Nucleus accumbens (tissue), 56 donors: Measurements from ENCODE around the gene IVNS1ABP.
"Not testable (repeated sequence)": the region's sequence is repeated elsewhere in the genome, so short reads cannot be mapped to it uniquely, and the experiment has no call there.

Source experiments
- DNase-seq, 56 donors: peaks; one replicate each; lab custom pipeline; 2025; lab: John Stamatoyannopoulos, UW

IVNS1ABP gene

GRCh38 chr1:185337246-185337645 is 20.2 kb upstream of the IVNS1ABP start:
- DNase-seq: no peak

- DNase-seq: no peak
These were observed 17.1 kb upstream of the IVNS1ABP start for GRCh38 chr1:185334182-185334581.

DNA sequence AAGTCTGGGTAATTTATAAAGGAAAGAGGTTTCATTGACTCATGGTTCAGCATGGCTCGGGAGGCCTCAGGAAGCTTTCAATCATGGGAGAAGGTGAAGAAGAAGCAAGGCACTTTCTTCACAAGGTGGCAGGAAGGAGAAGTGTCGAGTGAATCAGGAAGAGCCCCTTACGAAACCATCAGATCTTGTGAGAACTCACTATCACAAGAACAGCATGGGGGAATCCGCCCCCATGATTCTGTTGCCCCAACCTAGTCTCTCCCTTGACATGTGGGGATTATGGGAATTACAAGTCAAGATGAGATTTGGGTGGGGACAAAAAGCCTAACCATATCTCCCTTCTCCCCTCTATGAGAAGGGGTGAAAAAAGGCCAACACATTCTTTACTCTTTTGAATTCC is 11.2 kb upstream of the IVNS1ABP start:
- DNase-seq: no peak

GRCh38 chr1:185325413-185325812 is 8.4 kb upstream of the IVNS1ABP start:
- no peak for DNase-seq

DNA sequence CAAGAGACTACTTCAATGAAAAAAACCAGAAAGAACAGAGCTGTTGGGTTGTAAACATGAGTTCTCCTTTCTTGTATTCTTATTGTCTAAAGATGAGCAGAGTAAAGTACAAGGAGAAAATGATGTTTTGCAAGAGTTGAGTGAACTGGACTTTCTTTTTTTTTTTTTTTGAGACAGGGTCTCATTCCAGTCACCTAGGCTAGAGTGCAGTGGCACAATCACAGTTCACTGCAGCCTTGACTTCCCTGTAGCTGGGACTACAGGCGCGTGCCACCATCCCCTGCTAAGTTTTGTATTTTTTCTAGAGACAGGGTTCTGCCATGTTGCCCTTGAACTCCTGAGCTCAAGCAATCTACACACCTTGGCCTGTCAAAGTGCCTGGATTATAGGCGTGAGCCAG is 7.1 kb upstream of the IVNS1ABP start:
- no peak for DNase-seq

- DNase-seq: no peak
These were observed 5.6 kb upstream of the IVNS1ABP start for GRCh38 chr1:185322636-185323035.

GRCh38 chr1:185321653-185322221 is 4.7 kb upstream of the IVNS1ABP start:
- DNase-seq: not testable (repeated sequence)

DNA sequence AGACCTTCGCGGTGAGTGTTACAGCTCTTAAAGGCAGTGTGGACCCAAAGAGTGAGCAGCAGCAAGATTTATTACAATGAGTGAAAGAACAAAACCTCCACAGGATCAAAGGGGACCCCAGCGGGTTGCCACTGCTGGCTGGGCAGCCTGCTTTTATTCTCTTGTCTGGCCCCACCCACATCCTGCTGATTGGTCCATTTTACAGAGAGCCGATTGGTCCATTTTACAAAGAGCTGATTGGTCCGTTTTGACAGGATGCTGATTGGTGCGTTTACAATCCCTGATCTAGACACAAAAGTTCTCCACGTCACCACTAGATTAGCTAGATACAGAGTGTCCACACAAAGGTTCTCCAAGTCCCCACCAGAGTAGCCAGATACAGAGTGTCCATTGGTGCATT is 4.1 kb upstream of the IVNS1ABP start:
- not testable (repeated sequence) for DNase-seq

DNA sequence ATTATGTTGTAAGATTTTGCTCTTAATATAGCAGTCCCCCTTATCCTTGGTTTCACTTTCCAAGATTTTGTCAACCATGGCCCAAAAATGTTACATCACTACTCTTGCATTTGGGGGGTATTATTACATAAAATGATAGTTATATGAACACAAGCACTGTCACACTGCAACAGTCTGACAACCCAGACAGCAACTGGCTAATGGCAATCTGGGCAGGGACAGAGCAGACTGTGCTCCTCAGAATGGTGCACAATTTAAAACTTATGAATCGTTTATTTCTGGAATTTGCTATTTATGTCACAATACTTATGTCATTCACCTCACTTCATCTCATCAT is 2.1 kb upstream of the IVNS1ABP start:
- peak in 1 of 56 donors; percentile 2 for DNase-seq

DNA sequence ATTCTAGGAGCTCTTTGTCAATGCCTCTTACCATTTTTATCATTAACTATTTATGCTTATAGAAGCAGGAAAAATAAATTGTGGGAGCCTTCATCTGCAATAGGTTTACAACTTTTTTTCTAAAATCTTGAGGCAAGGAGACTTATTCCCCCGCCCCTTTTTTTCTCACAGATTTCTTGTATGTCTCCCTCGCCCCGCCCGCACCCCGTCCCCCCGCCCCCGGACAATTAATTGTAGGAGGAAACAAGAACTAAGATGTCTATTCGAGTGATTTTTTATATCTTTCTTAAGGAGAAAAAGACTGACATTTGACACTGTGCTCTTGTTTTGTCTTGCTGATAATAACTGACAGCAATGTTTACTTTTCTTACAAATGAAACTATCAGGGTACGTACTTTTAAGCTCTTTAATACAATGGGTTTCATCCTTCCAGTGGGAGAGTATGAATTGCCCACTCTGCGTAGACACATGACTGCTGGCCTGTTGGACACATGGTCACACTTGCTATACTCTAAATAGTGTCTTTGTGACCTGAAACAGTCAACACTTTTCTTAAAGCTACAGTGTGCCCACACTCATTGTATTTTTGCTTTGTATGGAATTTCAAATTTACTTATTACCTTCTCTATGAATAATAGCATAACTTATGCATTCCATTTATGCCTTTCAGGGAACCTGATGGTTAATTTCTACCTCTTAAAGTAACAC is 1.5 kb upstream of the IVNS1ABP start:
- DNase-seq: peak in 4 of 56 donors; percentile 2 to 4 (median 4)

GRCh38 chr1:185317886-185318310 is 855 bp upstream of the IVNS1ABP start:
- DNase-seq: peak in 15 of 56 donors; percentile 18 to 64 (median 40)

DNA sequence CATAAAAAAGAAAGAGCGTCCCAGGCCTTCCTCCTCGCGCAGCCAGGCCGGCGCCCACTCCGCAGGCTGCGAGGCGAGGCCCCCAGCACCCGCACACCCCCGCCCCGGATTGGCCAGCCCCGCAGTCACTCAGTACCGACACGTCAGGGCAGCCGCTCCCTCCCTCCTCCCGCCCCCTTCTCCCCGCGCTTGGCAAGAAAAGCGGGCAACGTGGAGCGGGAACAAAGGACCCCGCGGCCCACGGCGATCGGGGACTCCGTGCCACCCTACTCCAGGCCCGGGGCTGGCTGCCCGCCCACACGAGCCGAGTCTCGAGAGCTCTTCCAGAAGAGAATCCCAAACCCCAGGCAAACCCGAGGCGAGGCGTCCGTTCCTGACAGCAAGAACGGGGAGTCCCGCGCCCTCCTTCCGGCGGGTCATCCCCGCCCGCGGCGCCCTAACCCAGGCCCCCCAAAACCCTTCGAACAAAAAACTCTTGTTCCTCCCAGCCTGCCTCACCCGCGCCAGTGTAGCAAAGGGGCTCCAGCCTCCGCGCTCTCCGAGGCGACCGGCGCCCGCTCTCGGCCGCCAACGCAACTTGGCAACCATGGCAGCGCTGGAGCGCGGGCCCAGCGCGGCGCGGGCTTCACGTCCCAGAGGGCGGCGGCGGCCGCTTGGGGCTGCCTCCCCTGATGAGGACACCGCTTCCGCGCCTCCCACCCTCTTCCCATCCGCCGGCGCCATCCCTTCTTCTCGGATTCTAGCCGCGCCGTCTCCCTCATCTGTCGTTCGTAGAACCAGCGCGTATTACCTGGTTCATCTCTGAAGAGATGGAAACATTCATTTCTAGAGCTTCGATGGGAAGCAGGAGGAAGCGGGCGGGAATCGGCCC is 645 bp downstream of the IVNS1ABP start:
- peak; percentile 38 to 98 (median 92) for DNase-seq

- DNase-seq: peak in 1 of 56 donors; percentile 17
These were observed 1.5 kb downstream of the IVNS1ABP start for GRCh38 chr1:185315445-185316071.

- DNase-seq: no peak
These were observed 2.6 kb downstream of the IVNS1ABP start for GRCh38 chr1:185314411-185314810.

GRCh38 chr1:185312361-185313138 is 4.5 kb downstream of the IVNS1ABP start:
- no peak for DNase-seq

GRCh38 chr1:185311589-185312225 is 5.3 kb downstream of the IVNS1ABP start:
- no peak for DNase-seq

DNA sequence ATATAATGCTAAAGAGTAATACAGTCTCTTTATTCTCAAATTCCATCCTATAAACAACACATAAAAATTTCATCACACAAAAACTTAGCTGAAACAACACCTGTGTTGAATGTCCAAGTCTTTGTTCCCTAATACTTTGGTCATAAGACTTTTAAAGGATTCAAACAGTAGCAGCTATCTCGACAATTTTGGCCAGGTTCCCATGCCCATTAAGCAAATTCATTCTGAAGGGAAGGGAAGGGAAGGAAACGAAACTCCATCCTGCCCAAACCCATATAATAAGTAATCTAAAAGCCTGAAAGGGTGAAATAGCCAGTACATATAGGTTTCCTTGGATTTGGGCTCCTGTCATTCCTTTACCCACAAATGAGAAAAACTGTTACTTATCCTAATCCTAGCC is 7.5 kb downstream of the IVNS1ABP start:
- no peak for DNase-seq

DNA sequence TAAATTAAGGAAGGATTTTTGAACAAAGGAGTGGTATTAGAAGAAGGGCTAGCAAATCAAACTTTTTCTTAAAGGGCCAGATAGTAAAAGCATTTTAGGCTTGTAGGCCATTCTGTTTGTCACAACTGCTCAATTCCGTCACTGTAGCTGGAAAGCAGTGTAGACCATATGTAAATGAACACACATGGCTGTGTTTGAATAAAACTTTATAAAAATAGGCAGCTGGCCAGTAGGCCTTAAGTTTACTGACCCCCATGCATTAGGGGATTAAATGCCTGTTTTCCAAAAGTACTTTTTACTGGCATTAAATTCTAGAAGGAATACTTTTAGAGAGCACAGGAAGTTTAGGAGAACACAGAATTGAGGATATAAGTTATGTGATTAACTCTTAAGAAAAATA is 8.9 kb downstream of the IVNS1ABP start:
- DNase-seq: no peak

GRCh38 chr1:185305419-185305818 is 11.6 kb downstream of the IVNS1ABP start:
- no peak for DNase-seq

- DNase-seq: no peak
These were observed 16.9 kb downstream of the IVNS1ABP start for GRCh38 chr1:185300152-185300551.
